Right lobe of liver (tissue), 6 donors: ENCODE results near the gene KMT2A. TPM values are rescaled to one million over a fixed set of nuclear protein-coding genes. Genes with fewer than 3 reads are reported as not detected.

ENCODE experiments used
- ATAC-seq, 4 donors: fragments of 200-7000 bp; cut with Tn5 transposase; one replicate each; pipeline ENCODE4 v1.9.1; 2020; ENCODE audit warnings: mild to moderate bottlenecking in 4 of 4, moderate library complexity in 4 of 4
- DNase-seq, 3 donors: peaks; one replicate each; pipeline ENCODE4 v3.0.0-alpha.2; 2020
- H3K27ac ChIP-seq, 3 donors: fragments of 200-600 bp; one replicate each; pipeline ENCODE4 v1.8.0; 2022
- H3K27me3 ChIP-seq, 2 donors: fragments of 200-600 bp; one replicate each; pipeline ENCODE4 v1.8.0; 2022
- H3K36me3 ChIP-seq, 4 donors: fragments of 200-600 bp; sonication (generic) in 1 of 4; one replicate each; pipeline versions ENCODE4 v1.5.1 to v1.8.0; 2017 to 2022; ENCODE audit warnings: control low read depth in 1 of 4
- H3K4me1 ChIP-seq, 4 donors: fragments of 200-600 bp; sonication (generic) in 1 of 4; one replicate each; pipeline versions ENCODE4 v1.5.1 to v1.8.0; 2017 to 2022; ENCODE audit warnings: control low read depth in 1 of 4
- H3K4me3 ChIP-seq, 3 donors: fragments of 200-600 bp; one replicate each; pipeline ENCODE4 v1.8.0; 2022
- H3K9me3 ChIP-seq, 4 donors: fragments of 200-600 bp; sonication (generic) in 1 of 4; one replicate each; pipeline versions ENCODE4 v1.5.1 to v1.8.0; 2017 to 2022; ENCODE audit warnings: control low read depth in 1 of 4
- POLR2A ChIP-seq: fragments of 450-650 bp; IDR thresholded peaks from one replicate; pipeline ENCODE4 v1.6.1; 2017; ENCODE audit warnings: antibody characterized with exemption, mild to moderate bottlenecking
- WGBS: methylation state at CpG from one replicate; pipeline ENCODE4 v1.1.6; 2018; ENCODE audit warnings: low coverage, low lambda C conversion rate; ENCODE audit not compliant: insufficient coverage; ENCODE audit errors: missing lambda C conversion rate; 5-methylcytosine and 5-hydroxymethylcytosine counted together
- intact Hi-C, 2 donors: fragments of 100-400 bp; cut with DNase I; formaldehyde crosslinking; loops; one replicate each; pipeline versions ENCODE4 v1.11.2 to v1.14.1; 2022
- total RNA-seq, 6 experiments: library from RNA; depleted of rRNA in 2 of 6; stranded (reverse); fragments of >200 nt in 2 of 6; fragmentation: NEBNext Ultra II Directional in 3 of 6; extraction: Animal tissue kit (Norgen Biotek cat#: 25700) in 3 of 6; gene quantifications; one replicate each; pipeline versions ENCODE4 v1.1.0 to v1.2.4, GENCODE V29; 2016 to 2023
- TF ChIP-seq, protein P1 (sequence below), 4 donors: fragments of 200-600 bp in 3 of 4; fragments of 450-650 bp in 1 of 4; IDR thresholded peaks; one replicate each; pipeline versions ENCODE4 v1.5.1 to v1.8.0; 2016 to 2022; ENCODE audit warnings: antibody characterized with exemption in 4 of 4, mild to moderate bottlenecking in 2 of 4
- donor health status: DM: no; HTN: yes; CAD: no.
- donor health status: DM: no; HTN: no; CAD: no.
- donor health status: DM: no; HTN: no; CAD: no.
- donor health status: DM: no; HTN: yes; CAD: no.
- donor health status: DM: no; HTN: yes; CAD: no.

KMT2A gene
- total RNA-seq, 6 experiments from 2014 or later, result 15.5 to 24.9 (median 19.5) TPM

DNA sequence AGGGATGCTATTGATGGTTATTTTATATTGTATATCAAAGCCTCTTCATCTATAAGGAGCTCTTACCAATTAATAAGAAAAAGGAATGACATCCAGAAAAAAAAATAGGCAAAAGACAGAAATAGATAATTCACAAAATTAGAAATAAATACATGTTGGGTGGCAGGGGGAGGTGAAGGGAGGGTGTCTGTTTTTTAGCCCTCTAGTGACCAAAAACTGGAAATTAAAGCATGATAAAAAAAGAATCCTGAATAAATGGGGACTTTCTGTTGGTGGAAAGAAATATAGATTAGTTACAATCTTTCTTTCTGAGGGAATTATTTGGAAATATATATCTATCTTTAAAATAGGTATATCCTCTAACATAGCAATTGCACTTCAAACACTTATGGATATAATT, 49.0 kb downstream of the KMT2A start:
- H3K4me1 ChIP-seq, result no peaks in the 10 kb centered on the region
- intact Hi-C loops, result no loop called here
- no peak overlapping the region for H3K4me3 ChIP-seq
- no peak for DNase-seq
- no peak overlapping the region for H3K27ac ChIP-seq
- no peak for ATAC-seq
- H3K27me3 ChIP-seq, result no peaks in the 10 kb centered on the region
- no peaks in the 10 kb centered on the region for H3K9me3 ChIP-seq
- H3K36me3 ChIP-seq, result peaks cover 8 to 90% (median 37%) of the 10 kb centered on the region in 4 donors
- TF ChIP-seq, protein P1, sequence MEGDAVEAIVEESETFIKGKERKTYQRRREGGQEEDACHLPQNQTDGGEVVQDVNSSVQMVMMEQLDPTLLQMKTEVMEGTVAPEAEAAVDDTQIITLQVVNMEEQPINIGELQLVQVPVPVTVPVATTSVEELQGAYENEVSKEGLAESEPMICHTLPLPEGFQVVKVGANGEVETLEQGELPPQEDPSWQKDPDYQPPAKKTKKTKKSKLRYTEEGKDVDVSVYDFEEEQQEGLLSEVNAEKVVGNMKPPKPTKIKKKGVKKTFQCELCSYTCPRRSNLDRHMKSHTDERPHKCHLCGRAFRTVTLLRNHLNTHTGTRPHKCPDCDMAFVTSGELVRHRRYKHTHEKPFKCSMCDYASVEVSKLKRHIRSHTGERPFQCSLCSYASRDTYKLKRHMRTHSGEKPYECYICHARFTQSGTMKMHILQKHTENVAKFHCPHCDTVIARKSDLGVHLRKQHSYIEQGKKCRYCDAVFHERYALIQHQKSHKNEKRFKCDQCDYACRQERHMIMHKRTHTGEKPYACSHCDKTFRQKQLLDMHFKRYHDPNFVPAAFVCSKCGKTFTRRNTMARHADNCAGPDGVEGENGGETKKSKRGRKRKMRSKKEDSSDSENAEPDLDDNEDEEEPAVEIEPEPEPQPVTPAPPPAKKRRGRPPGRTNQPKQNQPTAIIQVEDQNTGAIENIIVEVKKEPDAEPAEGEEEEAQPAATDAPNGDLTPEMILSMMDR (IDR thresholded peaks at IDR 0.05), result peak in 2 of 4 donors; percentile 9 to 21
- no peak for TF ChIP-seq POLR2A

DNA sequence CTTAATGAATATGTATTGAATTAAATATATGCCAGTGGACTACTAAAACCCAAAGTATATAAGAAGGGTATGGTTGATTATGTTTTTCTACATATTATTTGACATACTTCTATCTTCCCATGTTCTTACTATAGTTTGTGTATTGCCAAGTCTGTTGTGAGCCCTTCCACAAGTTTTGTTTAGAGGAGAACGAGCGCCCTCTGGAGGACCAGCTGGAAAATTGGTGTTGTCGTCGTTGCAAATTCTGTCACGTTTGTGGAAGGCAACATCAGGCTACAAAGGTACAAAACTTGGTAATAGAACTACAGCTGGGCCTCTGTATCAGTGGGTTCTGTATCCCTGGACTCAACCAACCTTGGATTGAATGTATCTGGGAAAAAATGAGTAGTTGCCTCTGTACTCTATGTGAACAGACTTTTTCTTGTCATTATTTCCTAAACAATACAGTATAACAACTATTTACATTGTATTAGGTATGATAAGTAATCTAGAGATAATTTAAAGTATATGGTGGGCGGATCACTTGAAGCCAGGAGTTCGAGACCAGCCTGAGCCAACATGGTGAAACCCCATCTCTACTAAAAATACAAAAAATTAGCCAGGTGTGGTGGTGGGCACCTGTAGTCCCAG, 52.3 kb downstream of the KMT2A start:
- 26% methylated on average over 7 of the region's 7 CpGs for WGBS
- DNase-seq (peak; percentile 44 to 69 (median 58)), ATAC-seq (peak; percentile 73 to 86 (median 84))
- no peak for TF ChIP-seq POLR2A
- TF ChIP-seq, protein P1 (IDR thresholded peaks at IDR 0.05), result peak; percentile 75 to 80 (median 79)
- no peaks in the 10 kb centered on the region for H3K27me3 ChIP-seq
- H3K27ac ChIP-seq, result no peak overlapping the region
- no peak overlapping the region for H3K4me3 ChIP-seq
- intact Hi-C loops, result no loop called here
- H3K4me1 ChIP-seq, result no peaks in the 10 kb centered on the region
- no peaks in the 10 kb centered on the region for H3K9me3 ChIP-seq
- peaks cover 8 to 88% (median 35%) of the 10 kb centered on the region in 4 donors for H3K36me3 ChIP-seq

DNA sequence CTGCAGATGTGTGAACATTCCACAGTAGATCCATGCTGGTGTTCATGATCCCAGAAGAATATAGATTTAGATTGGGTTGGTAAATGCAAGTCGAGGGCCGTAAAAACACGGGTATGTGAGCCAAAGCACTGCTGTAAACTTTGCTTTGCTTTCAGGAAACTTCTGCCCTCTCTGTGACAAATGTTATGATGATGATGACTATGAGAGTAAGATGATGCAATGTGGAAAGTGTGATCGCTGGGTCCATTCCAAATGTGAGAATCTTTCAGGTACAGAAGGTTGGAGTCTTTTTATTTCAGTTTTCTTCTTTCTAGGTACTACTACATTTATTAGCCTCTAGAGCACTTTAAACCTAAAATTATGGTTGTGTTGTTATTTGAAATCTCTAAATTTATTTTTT, 54.7 kb downstream of the KMT2A start:
- intact Hi-C loops, result loop anchor here in 1 of 2 donors (10.0 kb wide), 1 partner anchor 116 kb away; no protein-coding TSS in a partner anchor
- H3K27ac ChIP-seq, result no peak overlapping the region
- no peak for DNase-seq
- no peaks in the 10 kb centered on the region for H3K27me3 ChIP-seq
- no peak overlapping the region for H3K4me3 ChIP-seq
- 52% methylated on average over 4 of the region's 4 CpGs for WGBS
- no peaks in the 10 kb centered on the region for H3K4me1 ChIP-seq
- H3K9me3 ChIP-seq, result no peaks in the 10 kb centered on the region
- no peak for TF ChIP-seq POLR2A
- TF ChIP-seq, protein P1 (IDR thresholded peaks at IDR 0.05), result no peak
- no peak for ATAC-seq
- H3K36me3 ChIP-seq, result peaks cover 0 to 89% (median 38%) of the 10 kb centered on the region in 4 donors

DNA sequence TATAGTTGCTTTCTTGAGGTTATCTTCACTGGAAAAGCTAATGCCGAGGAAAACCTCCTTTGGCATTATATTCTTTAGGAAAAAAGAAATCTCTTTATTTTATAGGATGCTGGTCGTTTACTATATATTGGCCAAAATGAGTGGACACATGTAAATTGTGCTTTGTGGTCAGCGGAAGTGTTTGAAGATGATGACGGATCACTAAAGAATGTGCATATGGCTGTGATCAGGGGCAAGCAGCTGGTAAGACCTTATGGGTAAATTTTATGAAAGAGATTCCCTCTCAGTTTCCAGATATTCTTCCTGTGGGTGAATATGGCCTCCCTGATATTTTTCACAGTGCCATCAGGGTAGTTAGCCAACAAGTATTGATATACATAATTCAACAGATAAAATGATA, 61.5 kb downstream of the KMT2A start:
- no peak overlapping the region for H3K4me3 ChIP-seq
- TF ChIP-seq, protein P1 (IDR thresholded peaks at IDR 0.05), result no peak
- no peak for TF ChIP-seq POLR2A
- no peaks in the 10 kb centered on the region for H3K9me3 ChIP-seq
- ATAC-seq (no peak), DNase-seq (no peak)
- peaks cover 0 to 97% (median 66%) of the 10 kb centered on the region in 4 donors for H3K36me3 ChIP-seq
- no peak overlapping the region for H3K27ac ChIP-seq
- intact Hi-C loops, result loop anchor here in 1 of 2 donors (10.0 kb wide), 1 partner anchor 123 kb away; no protein-coding TSS in a partner anchor
- WGBS, result 78% methylated on average over 4 of the region's 4 CpGs
- H3K4me1 ChIP-seq, result no peaks in the 10 kb centered on the region
- H3K27me3 ChIP-seq, result no peaks in the 10 kb centered on the region
